Stimulated activated CD4-positive, alpha-beta T cell treated with anti-CD3 and anti-CD28 coated beads, Interleukin-15, amount 100 ng/mL, for 48 hours (primary cell): ENCODE results near the gene UBAC2.
"Not testable (repeated sequence)": the region's sequence is repeated elsewhere in the genome, so short reads cannot be mapped to it uniquely, and the experiment has no call there.

Source experiments
- DNase-seq, 2 donors: peaks; one replicate each; pipeline ENCODE4 v3.0.0-alpha.2; 2020; ENCODE audit warnings: low read depth in 2 of 2

The UBAC2 gene

DNA sequence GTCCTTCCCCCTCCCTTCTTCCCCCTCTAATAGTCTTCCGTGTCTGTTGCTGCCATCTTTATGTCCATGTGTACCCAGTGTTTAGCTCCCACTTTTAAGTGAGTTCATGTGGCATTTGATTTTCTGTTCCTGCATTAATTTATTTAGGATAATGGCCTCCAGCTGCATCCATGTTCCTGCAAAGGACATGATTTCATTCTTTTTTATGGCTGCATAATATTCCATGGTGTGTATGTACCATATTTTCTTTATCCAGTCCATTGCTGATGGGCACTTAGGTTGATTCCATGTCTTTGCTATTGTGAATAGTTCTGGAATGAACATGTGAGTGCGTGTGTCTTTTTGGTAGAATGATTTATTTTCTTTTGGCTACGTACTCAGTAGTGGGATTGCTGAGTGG lies 48.5 kb downstream of the UBAC2 start:
- DNase-seq, result not testable (repeated sequence)

DNA sequence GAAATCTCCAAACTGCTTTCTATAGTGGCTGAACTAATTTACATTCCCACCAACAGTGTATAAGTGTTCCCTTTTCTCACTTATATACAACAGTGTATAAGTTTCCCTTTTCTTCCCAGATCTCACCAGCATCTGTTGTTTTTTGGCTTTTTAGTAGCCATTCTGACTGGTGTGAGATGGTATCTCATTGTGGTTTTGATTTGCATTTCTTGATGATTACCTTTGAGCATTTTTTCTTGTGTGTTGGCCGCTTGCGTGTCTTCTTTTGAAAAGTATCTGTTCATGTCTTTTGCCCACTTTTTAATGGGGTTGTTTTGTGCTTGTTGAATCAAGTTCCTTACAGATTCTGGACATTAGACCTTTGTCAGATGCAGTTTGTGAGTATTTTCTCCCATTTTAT lies 49.0 kb downstream of the UBAC2 start:
- DNase-seq, result not testable (repeated sequence)

GRCh38 chr13:99250982-99251825 lies 50.5 kb downstream of the UBAC2 start:
- no peak for DNase-seq

DNA sequence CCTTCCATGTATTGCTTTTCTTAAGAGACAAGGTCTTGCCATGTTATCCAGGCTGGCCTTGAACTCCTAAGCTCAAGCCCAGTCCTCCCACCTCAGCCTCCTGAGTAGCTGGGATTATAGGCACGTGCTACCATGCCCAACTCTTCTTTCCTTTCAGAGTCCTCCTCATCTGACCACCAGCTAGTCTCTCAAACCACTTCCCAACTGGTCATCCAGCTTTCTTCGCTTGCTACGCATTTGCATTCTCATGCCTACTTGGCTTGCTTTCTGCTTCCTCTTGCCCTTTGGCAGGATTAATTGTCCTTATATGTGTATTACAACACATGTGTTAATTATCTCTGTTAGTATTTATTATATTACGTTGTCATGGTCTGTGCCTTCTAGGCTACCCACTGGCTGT lies 51.3 kb downstream of the UBAC2 start:
- DNase-seq, result no peak

- DNase-seq, result no peak
Measured at GRCh38 chr13:99254830-99255229, 54.2 kb downstream of the UBAC2 start.

- no peak for DNase-seq
Measured at GRCh38 chr13:99255271-99255670, 54.6 kb downstream of the UBAC2 start.

- DNase-seq, result no peak
Measured at GRCh38 chr13:99256283-99256682, 55.6 kb downstream of the UBAC2 start.

- DNase-seq, result no peak
Measured at GRCh38 chr13:99256709-99257108, 56.1 kb downstream of the UBAC2 start.

DNA sequence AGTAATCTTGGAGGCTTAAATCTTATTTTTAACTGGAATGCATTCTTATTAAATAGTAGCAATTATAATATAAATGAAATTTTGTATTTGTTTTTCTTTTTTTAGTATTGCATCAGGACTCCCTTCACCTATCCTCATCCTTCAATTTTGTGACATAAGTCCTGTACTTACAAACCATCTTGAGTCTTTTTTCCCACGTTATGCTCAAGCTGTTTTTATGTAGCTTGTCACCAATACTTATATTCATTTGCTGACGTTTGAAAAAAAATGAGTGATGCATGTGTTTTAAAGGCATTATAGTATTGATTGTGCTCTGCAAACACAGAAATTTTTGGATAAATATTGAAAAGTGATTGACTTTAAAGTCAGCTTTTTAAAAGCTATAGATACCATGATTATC lies 56.6 kb downstream of the UBAC2 start:
- no peak for DNase-seq

- no peak for DNase-seq
Measured at GRCh38 chr13:99258210-99258860, 57.7 kb downstream of the UBAC2 start, which contains the start of gene GPR18. Gene GPR18 (minus strand): TSS chr13:99258379. CDS start chr13:99255872, 2,507 bp downstream.

GRCh38 chr13:99258946-99259345 lies 58.3 kb downstream of the UBAC2 start:
- DNase-seq, result no peak

DNA sequence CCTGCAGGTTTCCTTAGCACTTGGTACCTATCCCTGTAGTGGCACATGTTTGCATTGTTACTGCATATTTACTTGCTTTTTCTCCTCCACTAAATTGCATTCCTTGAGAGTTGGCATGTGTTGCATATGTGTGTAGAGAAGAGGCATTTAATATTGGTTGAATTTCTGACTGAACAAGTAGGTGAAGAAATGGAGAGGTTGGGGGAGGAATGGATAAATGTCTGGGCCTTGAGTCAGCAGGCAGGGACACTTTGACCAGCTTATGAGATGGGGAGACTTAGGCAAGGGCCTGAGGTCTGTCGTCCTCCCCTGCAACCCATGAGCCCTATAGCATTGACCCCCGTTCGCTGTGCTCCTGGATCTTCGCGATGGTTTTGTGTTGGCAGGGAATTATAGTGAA lies 59.6 kb downstream of the UBAC2 start:
- DNase-seq, result no peak

DNA sequence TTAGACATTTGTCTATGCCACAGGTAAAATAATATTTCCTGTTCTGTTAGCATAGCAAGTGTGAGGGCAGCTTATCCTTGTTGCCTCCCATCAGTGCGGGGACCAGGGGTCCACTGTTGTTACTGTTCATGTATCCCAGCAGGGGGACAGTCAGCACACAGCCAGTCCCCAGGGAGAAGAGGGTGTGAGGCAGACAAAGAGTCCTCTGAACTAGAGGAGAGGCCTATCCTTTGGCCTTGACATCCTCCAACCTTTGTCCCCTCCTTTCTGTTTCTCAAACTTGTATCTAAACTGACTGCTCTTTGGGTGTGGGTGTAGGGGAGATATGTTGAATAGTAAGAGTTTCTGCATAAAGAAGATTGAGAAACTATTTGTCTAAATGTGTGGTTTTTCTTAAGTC lies 60.4 kb downstream of the UBAC2 start:
- DNase-seq, result no peak

DNA sequence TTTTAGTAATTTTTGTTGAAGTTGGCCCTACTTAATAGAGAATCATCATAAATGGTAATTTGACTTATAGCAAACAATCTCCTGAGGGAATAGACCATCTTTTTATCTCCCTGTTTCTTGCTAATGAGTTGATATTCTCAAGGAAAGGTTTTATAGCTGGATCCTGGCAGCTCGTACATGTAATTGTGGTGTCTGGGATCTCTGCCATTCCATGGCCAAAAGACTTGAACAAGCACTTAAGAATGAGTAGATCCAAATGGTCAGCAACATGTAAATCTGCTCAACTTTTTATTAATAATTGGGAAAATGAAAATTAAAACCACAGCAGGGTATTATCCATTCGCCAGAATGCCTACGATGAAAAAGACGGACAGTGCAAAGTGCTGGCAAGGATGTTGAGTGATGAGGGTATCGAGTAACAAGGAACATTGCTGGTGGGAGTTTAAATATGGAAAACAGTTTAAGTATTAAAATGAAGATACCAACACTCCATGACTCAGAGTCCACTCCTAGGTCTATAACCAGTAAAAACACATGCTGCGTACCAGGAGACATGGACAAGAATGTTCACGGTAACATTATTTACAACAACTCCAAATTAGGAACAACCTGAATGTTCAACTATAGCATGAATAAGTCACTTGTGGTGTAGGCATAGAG lies 62.6 kb downstream of the UBAC2 start:
- DNase-seq, result no peak

- no peak for DNase-seq
Measured at GRCh38 chr13:99264051-99264450, 63.4 kb downstream of the UBAC2 start.

DNA sequence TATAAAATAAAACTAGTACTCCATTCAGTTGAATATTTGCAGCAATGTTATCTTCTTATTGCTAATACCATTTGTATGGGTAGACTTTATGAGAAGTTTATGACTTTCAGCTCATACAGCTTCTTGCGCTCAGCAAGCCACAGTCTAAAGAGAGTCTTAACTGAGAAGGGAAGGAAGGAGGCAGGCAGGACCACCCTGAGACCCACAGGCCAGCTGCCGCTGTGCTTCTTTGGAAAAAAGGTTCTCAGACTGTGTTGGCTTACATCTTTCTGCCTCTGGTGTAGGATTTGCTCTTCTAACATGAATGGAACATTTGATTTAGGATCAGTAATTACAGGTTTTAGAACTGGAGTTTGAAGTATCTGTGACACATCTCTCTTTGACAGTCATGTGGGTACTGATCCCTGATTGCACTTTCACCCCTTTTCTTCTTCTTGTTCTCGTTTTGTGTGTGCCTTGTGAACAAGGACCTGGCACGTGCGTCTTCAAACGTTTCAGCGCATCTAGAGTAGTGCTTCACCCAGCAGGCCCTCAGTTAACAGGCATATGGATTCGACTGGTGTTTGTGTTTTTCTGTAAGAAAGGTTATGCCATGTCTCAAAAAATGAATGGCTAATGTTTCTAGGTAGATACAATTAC lies 64.6 kb downstream of the UBAC2 start:
- peak; percentile 49 to 60 for DNase-seq

DNA sequence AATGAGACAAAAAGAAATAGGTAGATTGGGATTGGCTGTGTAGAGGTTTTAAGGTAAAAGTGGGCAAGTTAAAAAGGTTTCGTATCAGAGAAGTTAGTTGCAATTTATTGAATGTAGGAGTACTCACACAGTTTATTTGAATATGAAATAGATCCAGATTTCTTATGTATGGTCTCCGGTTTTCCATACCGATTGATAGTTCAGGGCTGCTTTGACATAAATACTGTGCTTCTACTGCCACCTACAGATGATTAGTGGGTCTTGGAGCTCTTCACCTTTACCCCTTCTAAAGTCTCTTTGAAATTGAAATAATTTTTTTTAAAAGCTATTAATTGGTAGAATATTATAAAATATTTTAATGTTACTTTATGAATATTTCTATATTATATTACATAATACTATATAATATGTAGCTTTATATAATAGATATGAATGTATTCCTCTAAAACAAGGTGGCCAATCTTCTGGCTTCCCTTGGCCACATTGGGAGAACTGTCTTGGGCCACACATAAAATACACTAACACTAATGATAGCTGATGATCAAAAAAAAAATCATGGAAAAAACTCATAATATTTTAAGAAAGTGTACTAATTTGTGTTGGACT lies 65.3 kb downstream of the UBAC2 start:
- no peak for DNase-seq

DNA sequence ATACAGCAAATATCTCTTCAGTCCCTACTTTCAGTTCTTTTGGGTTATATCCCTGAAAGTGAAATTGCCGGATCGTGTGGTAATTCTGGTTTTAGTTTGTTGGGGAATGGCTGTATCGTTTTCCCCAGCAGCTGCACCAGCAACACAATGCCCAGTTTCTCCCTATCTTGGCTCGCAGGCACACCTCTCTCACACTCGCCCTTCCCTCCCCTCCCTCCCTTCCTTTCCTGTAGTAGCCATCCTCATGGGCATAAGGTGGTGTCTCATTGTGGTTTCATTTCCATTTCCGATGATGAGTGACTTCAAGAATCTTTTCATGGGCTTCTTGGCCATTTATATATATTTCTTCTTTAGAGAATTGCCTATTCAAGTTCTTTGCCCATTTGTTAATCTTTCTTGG lies 66.2 kb downstream of the UBAC2 start:
- no peak for DNase-seq

DNA sequence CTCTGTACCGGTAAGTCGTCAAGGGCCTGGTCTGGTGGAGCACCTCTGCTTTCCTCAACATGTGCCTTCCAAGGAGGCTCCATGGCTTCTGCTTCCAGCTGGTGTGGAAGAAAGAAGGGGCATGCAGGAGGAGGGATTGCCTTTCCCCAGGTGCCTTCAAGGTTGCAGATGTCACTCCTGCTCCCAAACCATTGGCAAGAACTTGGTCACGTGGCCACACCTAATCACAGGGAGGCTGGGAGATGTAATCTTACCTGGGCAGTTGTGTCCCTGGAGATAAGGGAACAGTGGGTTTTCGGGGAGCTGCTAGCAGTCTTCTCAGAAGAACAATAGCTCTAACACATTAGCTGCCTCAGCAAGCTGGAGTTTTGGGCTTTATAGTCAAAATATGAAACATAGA lies 67.3 kb downstream of the UBAC2 start:
- DNase-seq, result no peak

DNA sequence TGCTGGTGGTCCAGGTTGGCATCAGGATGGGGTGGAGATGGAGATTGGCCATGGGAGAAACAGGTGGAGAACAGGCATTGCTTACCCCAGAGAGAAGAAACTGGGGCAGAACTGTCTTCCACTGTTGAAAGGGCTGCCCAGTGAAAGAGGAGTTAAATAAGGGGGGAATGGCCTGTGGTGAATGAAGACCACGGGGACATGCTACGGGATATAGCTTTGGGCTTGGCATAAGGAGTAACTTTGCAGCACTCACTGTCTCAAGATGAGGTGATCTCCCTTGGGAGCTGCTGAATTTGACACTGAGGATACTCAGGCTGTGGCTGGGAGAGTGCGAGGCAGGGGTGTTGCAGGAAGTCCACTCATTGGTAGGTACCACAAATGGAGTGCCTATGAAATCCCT lies 68.2 kb downstream of the UBAC2 start:
- DNase-seq, result no peak

DNA sequence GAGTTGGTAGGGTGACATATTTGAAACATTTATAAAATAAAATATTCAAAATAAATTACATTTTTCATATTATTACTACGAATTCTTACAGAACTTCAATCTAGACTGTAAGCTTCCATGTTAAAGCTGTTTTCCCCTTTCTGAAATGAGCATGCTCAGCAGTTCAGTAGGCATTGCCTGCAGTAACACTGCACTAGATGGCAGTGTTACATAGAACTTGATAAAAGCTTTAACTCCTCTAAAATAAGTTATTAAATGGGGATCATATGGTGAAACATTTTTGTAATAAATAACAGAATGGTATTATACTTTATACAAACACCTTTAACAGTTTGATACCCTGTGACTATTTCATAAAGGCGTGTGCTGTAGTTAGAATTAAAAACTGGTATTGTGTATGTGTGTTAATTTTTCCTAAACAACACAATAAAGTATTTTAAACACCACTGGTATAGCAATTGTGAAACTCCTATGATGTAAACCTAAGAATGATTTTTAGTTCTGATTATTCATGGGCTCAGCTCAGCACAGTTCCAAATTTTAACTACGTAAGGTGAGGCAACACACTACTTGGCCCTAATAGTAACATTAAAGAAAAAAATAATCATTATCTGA lies 69.1 kb downstream of the UBAC2 start:
- no peak for DNase-seq
